ENCODE data around the gene HLA-A.

DNA sequence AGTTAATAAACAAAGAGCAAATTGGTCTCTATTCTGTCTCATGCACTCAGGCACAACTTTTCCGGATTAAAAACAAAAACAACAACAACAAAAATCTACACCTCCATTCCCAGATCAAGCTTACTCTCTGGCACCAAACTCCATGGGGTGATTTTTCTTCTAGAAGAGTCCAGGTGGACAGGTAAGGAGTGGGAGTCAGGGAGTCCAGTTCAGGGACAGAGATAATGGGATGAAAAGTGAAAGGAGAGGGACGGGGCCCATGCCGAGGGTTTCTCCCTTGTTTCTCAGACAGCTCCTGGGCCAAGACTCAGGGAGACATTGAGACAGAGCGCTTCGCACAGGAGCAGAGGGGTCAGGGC, 437 bp upstream of the HLA-A start:
- TF ChIP-seq, protein P1, sequence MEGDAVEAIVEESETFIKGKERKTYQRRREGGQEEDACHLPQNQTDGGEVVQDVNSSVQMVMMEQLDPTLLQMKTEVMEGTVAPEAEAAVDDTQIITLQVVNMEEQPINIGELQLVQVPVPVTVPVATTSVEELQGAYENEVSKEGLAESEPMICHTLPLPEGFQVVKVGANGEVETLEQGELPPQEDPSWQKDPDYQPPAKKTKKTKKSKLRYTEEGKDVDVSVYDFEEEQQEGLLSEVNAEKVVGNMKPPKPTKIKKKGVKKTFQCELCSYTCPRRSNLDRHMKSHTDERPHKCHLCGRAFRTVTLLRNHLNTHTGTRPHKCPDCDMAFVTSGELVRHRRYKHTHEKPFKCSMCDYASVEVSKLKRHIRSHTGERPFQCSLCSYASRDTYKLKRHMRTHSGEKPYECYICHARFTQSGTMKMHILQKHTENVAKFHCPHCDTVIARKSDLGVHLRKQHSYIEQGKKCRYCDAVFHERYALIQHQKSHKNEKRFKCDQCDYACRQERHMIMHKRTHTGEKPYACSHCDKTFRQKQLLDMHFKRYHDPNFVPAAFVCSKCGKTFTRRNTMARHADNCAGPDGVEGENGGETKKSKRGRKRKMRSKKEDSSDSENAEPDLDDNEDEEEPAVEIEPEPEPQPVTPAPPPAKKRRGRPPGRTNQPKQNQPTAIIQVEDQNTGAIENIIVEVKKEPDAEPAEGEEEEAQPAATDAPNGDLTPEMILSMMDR (optimal IDR thresholded peaks at IDR 0.05 in 1 of 3, IDR thresholded peaks at IDR 0.05 in 1 of 3, conservative IDR thresholded peaks at IDR 0.05 in 1 of 3; ENCODE audit: extremely low read depth in 1 of 3, insufficient read depth in 2 of 3, low read length in 3 of 3), result no peak
- TF ChIP-seq EZH2 (IDR thresholded peaks at IDR 0.05; ENCODE audit: low read length), result no peak

Measured in keratinocyte (primary cell).